Measurements from ENCODE around the gene NTM.
"Not testable (repeated sequence)": the region's sequence is repeated elsewhere in the genome, so short reads cannot be mapped to it uniquely, and the experiment has no call there.

The NTM gene

DNA sequence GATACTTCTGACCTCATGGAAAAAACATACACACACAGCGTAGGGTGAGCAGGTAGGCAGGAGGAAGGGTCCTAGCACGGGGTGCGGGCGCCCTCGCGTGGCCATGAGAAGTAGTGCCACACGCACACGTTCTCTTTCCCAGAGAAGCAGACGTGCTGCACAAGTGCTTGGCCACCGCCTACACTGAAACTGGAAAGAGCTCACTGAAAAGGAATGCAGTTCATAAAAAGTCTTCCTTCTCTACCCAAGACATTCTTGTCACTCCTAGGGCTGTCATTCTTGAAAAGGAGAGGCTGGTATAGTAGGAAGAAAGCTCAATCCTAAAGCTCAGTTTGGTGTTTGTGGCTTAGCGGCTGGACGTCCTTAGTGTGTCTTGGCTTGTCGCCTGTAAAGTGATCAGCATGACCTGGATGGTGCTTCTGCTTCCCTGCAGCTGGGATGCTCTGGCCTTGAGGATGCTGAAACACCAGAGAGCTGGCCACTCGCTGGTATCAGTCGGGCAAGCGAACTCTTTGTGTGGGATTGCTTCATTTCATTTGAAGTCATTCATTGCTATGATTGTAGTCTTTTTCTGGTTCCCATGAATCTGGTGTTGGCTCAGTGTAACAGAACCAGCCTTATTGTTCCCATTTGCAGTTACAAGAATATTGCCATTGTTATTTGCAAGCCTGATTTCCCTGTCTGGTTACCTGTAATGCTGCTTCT lies 303.8 kb downstream of the NTM start:
- DNase-seq = peak; percentile 58

DNA sequence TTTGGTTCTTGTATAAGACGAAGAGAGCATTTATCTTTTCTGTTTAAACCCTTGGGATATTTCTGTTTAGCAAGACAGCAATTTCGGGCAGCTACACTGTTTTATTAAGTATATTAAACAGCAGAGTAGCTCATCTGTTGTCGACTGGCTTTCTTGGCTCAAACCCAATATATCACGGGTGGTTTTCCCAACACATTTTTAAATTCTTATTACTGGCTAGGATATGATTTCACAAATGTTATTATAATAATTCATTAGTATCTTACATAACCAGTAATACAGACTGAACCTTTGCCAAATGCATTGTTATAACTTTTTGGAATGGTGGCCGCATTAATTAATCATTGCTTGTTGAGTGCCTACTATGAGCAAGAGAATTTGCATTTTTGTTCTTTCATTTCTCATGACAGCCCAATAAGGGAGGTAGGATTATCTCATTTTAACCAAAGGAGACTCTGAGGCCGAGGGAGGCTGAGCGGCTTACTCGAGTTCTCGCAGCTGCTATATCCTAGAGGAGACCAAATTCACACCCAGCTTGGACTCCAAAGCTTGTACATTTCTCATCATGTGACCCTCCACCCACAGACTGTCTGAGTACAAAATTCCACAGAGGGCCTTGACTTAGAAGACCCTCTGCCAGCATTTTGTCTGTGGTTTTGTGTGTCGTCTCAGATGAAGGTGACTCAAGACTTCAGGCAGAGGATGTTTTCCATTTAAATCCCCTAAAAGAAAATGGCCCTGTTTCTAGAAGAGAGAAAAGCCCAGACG lies 304.9 kb downstream of the NTM start:
- no peak for DNase-seq

DNA sequence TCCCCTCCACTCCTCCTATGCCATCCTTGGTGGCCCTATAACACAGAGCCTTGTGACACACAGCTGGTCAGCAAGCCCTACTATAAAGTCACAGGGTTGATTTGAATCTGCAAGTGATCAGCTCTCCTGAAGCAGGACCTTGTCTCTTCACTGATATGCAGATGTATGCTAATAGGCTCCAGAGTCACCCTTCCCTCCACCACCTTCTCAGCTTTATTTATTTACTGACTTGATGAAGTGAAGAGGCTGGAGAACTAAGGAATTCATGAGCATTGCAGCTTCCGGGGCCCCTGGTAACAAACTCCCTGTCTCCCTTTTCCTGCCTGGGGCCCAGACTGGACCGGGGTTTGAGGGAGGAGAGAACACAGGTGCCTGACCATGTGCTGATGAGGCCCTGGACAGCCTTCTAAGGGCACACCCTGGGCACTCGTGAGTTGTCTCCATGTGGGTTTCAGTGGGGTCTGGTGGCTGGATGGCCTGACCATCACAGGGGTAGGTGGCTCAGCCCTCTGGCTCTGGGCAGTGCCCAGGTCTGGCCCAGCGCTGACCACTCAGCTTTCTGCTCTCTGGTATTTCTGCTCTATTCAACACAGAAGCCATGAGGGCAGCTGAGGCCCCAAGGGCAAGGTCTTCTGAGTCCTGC lies 307.5 kb downstream of the NTM start:
- no peak for DNase-seq

DNA sequence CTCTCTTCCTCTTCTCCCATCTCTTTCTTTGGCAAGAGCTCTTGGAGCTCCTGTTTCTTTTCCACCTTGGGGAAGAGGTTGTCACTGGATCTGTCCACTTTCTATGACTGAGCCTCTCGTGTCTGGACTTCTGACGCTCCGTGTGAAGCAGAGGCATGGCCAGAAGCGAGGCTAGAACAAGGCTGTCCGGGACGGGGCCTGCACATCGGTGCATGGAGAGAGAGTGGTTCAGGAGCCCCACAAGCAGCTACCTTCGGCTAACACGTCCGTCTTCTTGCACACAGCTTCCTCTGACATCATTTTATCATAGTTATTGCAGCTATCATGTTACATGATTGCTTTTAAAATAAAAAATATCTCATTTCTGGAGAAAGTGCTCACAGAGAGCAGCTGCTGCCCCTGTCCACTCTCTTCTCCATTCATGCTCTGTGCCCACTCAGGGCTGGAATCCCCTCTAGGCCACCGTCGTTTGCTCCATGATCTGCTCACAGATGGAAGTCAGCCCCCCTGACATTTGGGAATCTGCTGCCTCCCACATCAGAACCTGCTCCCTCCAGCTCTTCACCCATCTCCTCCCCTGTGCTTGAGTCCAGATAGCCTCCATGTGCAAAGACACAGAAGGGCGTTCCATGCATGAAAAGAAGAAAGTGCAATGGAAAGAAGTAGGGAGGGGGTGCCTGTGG lies 308.4 kb downstream of the NTM start:
- no peak for DNase-seq

DNA sequence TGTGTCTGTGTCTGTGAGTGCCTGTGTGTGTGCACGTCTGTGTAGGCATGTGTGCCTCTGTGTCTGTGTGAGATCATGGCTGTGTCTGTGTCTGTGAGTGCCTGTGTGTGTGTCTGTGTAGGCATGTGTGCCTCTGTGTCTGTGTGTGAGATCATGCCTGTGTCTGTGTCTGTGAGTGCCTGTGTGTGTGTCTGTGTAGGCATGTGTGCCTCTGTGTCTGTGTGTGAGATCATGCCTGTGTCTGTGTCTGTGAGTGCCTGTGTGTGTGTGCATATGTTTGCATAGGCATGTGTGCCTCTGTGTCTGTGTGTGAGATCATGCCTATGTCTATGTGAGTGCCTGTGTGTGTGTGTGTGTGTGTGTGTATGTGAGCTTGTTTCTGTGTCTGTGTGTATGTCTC lies 310.0 kb downstream of the NTM start:
- not testable (repeated sequence) for DNase-seq

DNA sequence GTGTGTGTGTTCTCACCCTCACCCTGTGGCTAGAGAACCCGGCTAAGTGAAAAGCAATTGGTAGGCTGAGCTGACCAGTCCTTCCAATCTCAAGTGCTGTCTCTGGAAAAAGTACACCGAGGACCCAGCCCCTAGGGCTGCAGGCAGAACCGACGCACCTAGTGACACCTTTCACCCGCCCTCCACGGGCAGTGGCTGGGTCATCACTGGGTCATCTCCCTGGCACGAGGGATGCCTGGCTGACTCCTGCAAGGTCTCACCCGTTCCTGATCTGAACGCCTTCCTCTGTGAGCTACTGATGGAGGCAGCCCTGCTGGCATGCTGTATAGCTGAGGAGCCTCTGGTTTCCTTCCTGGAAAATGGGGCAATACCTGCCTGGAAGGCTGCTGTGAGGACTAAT lies 311.5 kb downstream of the NTM start:
- DNase-seq = no peak

DNA sequence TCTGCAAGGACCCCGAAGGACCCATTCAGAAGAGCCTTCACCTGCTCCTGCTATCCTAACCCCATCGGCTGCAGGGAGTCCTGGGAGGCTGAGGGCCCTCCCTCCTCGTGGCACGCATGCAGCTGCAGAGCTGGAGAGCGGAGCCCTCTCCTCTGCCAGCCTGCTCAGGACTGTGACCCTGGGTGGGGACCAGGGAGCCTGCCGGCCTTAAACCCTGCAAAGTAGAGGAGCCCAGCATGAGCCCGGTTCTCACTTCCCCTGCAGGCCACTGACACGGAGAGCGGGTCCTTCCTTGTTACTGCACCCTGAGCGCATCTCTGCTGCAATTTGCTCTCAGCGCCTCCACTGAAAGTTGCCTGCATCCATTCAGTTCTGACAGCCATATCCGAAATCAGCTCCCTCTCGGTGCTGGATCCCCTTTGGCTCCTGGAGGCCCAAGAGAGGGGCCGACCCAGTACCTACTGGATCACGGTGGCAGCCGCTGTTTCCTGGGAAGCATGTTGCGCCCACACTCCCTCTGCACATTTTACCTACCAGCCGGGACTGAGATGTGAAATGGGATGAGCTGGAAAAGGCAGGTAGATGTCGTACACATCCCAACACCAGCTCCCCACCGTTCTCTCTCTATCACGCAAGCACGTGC lies 312.1 kb downstream of the NTM start:
- DNase-seq = no peak

DNA sequence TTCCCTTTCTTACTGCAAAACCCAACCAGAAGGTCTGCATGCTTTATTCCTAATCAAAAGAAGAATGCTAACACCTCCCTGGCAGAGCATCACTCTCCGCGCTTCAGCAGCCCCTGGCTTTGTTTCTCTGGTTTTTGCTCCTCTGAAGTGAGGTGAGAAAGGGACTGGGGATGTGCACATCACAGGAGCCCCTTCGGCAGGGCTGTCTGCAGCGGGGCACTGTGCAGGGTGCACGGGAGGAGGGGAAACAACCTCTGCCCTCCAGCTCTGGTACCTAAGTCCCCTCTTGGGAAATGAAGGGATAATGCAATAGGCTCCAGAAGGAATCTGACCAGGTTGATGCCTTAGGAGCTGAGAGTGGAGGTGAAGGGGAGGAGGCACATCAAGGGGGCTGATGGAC lies 312.7 kb downstream of the NTM start:
- DNase-seq = no peak

DNA sequence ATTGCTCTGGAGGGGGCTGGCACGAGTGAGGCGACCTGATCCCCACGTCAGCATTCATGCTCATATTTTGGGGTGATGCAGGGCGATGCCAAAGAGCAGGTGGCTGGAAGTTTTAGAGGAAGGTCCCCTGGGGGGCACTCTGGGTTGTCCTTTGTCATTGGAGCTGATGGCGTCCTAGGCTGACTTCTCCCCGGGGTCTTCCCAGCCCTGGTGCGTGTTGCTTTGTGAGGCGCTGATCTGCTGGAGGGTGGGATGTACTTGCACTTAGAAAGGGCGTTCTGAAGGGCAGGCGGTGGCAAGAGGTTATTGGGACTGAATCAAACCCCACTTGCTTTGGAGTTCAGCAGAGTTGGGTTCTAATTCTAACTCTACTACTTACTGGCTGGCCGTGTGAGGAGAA lies 313.3 kb downstream of the NTM start:
- no peak for DNase-seq

DNA sequence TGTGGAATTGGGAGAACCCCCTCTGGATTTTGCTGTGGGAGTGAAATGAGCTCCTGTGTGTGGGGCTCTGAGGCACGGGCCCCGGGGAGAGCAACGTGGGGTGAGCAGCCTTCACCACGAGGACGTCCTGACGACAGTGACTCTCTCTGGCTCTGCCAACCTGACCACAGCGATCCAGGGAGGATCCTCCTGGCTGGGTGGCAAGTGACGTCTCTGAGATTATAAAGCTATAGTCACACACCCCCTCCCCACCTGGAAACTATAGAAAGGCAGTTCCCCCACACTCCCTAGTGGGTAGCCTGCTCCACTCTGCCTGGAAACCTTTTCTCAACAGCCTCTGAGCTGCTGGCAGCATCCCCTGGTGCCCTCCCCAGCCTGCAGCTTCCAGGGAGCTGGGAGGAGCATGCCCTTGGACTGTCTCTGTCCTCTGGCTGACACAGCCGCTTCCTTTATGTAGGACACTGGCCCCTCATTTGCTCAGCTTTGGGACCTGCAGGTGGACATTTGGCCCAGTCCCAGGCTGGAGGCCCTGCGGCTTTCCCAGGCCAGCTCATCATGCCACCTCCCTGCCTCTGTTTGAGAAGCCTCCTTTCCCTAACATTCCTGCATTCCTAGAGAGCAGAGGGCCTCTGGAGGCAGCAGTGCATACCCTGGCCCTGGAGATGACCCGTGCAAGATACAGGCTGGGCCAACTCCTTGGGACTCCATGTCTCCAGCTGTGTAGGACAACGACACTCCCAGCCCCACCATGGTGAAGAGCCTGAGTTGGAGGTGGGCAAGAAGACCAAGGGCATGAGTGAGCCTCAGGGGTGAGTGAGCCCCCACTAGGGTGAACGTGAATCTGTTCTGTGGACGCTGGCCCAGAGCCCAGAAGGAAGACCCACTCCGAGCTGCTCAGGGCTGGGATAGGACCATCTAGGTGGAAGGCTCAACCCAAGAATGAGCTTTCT lies 314.0 kb downstream of the NTM start:
- no peak for DNase-seq

DNA sequence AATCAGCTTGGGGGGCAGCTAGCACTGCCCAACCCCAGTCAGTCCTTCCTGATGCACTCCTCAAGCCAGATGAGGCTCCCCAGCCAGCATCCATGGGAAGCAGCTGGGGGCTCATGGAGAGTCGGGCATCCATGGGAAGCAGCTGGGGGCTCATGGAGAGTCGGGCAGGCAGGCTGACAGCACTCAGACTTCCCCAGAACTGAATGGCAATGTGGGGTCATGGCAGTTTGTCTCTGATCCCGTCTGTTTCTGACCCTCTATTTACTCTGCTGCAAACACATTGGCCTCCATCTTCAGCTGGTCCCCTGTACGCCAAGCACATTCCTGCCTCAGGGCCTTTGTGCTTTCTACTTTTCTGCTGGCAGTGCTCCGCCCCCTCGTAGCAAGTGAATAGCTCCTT lies 314.8 kb downstream of the NTM start:
- no peak for DNase-seq

DNA sequence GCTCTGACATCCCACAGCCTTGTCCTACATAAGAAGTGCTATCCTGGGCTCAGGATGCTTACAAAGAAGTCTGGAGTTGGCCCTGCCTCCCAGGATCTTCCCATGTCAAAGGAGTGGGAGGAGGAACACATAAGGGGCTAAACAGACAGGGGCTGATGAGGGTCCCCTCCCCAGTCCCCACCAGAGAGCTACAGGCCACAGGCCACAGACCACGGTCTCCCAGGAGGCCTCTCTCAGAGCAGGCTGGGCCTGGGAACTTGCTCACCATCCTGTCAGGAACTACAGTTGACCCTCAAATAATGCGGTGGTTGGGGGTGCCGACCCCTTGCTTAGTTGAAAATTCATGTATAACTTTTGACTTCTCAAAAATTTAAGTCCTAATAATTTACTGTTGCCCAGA lies 315.5 kb downstream of the NTM start:
- DNase-seq = no peak

DNA sequence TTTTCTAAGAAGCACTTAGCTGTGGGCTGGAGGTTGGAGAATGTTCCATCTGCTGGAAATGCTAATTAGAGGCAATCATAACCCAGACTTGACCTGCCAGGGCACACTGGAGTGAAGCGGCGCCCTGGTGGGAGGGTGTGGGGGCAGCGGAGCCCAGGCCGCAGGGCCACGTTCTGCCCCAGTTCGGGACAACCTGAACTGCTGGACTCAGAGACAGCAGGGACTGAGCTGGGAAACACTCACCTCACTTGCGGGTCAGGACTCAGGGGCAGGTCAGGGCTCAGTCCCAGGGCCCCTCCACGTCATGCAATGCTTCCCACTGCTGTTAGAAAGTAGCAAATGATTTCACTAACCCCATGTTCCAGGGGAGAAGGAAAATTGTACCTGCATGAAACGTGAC lies 316.4 kb downstream of the NTM start:
- DNase-seq = no peak

DNA sequence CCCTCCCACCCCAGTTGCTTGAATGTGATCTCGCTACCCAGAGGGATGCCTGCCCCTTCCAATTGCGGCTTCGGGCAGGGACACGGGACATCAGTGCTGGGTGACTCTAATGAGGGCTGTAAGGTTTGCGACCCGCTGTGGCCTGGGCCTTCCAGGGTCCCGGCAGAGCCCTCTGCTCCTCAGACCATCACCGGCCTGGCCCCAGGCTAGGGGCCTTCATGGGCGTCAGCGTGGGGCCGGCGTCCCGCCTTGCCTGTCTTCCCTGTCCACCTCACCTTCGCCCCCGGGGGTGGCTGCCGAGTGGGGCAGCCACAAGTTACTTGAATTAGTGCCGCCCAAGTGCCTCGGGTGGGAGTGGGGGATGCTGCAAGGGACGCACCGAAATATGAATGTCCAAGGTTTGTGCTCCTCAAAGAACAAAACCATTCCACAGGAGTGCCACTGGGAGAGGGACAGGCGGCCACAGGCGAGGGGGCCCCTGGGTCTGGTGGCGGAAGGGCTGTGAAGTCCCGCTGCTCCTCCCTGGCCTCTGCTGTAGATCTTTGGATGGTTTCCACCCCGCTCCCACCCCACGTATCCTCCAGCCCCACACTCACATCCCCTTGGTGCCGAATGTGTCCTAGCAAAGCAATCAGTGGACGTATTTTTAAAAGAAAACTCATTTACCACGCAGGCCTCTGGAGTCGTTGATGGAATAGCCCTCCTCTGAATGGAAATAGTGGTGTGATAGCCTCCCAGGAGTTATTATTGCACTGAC lies 317.1 kb downstream of the NTM start:
- DNase-seq = no peak

DNA sequence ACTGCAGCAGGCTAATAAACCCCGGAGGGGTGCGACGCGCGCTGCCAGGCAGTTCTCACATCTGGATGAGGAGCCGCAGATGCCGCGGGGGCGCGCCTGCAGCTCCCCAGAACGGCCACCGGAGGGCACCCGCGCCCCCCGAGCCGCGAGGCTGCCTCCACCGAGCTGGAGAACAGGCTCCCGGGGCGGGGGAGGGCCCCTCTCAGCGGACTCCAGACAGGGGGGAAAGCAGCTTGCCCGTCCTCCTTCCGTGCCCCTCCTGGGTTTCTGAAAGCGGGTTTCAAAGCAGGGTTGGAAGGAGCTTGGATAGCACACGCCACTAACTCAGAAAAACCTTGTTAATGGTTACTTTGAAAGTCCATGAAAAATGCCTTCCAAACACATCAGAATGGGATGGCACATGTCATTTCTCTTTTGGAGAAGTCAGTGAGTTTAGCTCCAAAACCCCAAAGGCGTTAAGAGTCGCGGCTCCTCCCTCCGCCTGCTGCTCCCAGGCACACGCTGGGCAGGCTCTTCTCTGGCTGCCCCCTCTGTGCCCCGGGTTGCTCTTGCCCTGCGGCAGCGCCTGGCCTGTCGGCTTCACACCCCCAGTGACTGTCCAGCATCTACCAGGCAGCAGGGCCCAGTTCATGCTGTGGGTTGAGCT lies 317.8 kb downstream of the NTM start:
- peak; percentile 47 for DNase-seq

DNA sequence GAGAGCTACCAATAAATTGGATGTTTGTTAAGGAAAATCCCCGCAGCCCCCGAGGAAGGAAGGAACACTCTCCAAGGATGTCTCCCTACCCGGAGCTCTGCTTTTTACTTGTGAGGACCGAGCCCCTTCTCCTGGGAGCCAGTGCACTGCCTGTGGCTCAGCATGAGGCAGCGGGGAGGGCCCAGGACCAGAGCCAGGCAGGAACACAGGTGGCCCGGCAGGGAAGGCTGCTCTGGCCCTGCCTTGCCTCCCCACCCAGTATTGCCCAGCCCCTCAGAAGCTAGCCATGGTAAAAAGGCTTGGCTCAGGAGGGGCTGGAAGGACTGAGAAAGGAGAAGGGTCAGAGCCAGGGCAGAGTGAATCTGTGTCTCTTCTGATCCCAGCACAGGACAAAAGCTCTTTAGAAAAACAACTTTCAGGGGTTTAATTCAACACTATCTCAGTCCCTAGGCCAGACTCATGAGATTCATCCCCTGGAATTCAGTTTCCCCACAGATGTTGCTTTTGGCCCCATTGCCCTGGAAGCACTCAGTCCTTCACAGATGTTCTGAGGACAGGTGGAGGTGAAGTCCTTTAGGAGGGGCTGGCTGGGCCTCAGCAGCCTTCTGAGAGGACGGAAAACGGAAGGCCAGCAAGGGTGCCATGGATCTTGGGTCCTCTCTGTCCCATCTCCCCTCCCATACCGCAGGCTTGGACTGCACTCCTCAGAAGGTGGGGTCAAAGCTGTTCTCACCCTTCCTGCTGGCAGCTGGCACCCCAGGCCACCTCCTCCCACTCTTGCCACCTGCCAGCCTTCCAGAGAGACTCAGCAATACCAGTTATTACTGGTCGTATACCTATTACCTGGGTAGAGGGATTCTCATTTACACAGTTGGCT lies 318.9 kb downstream of the NTM start:
- no peak for DNase-seq

DNA sequence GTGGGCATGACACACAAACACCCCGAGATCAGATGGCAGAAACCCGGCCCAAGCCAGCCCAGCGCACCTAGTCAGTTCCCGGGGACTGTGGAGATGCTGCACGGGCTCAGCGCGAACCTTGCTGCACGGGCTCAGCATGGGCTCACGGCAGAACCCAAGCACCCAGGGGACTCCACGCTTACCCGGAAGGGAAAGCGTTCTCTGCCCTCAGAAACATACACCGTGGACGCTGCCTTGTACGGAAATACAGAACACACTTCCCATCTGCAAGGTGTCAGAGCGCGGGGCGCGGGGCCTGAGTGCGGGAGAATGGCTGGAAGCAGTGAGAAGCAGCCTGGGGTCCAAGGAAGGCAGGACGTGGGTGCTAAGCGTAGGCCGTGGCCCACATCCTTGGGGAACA lies 319.9 kb downstream of the NTM start:
- no peak for DNase-seq

DNA sequence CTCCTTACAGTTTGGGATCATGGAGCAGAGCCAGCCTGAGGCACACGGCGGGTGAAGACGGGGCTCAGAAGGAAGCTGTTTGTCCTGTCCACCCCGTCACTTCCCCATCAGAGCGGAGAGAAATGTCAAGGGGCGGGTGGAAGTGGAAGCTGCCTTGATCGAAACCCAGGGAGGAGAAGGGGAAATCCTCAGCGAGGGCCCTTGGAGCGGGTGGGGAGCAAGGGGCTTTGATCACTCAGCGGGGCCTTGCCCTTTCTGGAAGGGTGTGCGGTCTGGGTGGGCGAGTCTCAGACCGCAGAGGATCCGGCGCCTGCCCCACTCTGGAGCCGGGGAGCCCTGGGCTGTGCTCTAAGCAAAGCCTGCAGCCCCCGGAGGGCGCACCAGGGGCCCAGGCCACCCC lies 320.4 kb downstream of the NTM start:
- no peak for DNase-seq

All from activated CD4-positive, alpha-beta T cell treated with anti-CD3 and anti-CD28 coated beads, Interleukin-2, amount 50 U/mL, for 16 hours (primary cell).